Muscle of leg (tissue), 11 donors: ENCODE data around the gene PAX6. TPM values are rescaled to one million over a fixed set of nuclear protein-coding genes. Genes with fewer than 3 reads are reported as not detected.

Experiments
- DNase-seq: peaks from one replicate; pipeline ENCODE4 v3.0.0; 2013
- H3K27ac ChIP-seq: one replicate; pipeline ENCODE4 v1.5.1; 2013; ENCODE audit warnings: mild to moderate bottlenecking, low read length, control low read depth
- H3K27me3 ChIP-seq: one replicate; pipeline ENCODE4 v1.6.1; 2013; ENCODE audit warnings: low read length; ENCODE audit not compliant: control insufficient read depth, insufficient read depth
- H3K36me3 ChIP-seq: one replicate; pipeline ENCODE4 v1.6.1; 2013; ENCODE audit warnings: low read length; ENCODE audit not compliant: control insufficient read depth, insufficient read depth
- H3K4me1 ChIP-seq: one replicate; pipeline ENCODE4 v1.6.1; 2013; ENCODE audit warnings: low read length; ENCODE audit not compliant: control insufficient read depth, insufficient read depth
- H3K4me3 ChIP-seq: one replicate; pipeline ENCODE4 v1.5.1; 2013; ENCODE audit warnings: low read length, control low read depth
- H3K9me3 ChIP-seq: replicated peaks from 2 replicates; pipeline ENCODE4 v1.6.1; 2013; ENCODE audit warnings: low read depth, low read length; ENCODE audit not compliant: control insufficient read depth
- WGBS: methylation state at CpG from one replicate; pipeline ENCODE4 v1.1.5; 2013; ENCODE audit warnings: missing lambda C conversion rate; ENCODE audit not compliant: insufficient coverage; 5-methylcytosine and 5-hydroxymethylcytosine counted together
- polyA plus RNA-seq, 8 donors: library from polyadenylated mRNA; unstranded; fragments of 120-200 nt; gene quantifications; one replicate each; pipeline versions ENCODE4 v1.2.1 to v1.2.3, GENCODE V29; 2013; ENCODE audit warnings: inconsistent platforms in 1 of 8, low replicate concordance in 1 of 8; ENCODE audit not compliant: insufficient read length in 8 of 8, insufficient read depth in 1 of 8
- total RNA-seq: library from RNA; stranded (reverse); fragments of 120-200 nt; gene quantifications from one replicate; pipeline ENCODE4 v1.2.4, GENCODE V29; 2013

The PAX6 gene
- total and polyA plus RNA-seq, 9 donors = 0.15 to 0.65 (median 0.32) TPM; not detected in 1

DNA sequence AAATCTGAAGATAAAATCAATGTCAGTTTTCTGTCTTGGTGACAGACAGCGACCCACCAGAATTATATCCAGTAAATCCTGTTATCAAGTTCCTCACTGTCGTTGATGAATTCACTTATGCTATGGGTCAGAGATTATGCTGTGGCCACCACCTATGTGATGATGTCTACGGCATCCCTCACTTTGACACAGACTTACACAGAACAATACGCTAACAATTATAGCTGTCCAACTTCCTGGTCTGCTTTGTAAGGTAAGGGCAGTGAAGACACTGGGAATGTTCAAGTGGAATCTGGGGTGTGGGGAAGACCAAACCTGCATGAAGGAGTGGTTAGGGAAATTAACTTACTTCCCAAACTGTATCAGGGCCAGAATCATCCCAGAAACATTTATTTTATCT, 19.3 kb upstream of the PAX6 start:
- H3K4me1 ChIP-seq = peaks cover 6% of the 10 kb centered on the region
- no peak overlapping the region for H3K4me3 ChIP-seq
- no peak overlapping the region for H3K27ac ChIP-seq
- H3K27me3 ChIP-seq = peaks cover 42% of the 10 kb centered on the region
- DNase-seq = no peak
- 92% methylated on average over 2 of the region's 4 CpGs for WGBS
- H3K9me3 ChIP-seq = no peaks in the 10 kb centered on the region
- H3K36me3 ChIP-seq = no peaks in the 10 kb centered on the region

DNA sequence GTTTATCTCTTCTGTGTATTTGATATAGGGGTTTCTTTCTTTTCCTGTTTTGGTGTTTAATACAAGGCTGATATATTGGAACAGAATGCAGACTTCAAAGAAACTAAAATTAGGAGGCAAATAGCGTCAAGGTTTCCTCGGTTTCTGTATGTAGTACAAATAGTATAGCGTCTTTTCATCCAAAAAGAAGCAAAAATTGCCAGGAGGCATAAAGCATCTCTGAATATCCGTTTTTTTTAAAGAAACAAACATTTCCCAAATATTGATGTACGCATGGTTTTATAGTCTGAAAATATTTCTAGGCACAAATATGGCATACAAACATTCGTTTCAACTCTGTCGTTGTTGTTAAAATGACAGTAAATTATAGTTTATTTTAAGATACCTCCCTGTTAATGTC, 17.1 kb upstream of the PAX6 start:
- WGBS = no CpG with 5 or more reads among the region's 7 CpGs
- peaks cover 55% of the 10 kb centered on the region for H3K27me3 ChIP-seq
- no peaks in the 10 kb centered on the region for H3K36me3 ChIP-seq

DNA sequence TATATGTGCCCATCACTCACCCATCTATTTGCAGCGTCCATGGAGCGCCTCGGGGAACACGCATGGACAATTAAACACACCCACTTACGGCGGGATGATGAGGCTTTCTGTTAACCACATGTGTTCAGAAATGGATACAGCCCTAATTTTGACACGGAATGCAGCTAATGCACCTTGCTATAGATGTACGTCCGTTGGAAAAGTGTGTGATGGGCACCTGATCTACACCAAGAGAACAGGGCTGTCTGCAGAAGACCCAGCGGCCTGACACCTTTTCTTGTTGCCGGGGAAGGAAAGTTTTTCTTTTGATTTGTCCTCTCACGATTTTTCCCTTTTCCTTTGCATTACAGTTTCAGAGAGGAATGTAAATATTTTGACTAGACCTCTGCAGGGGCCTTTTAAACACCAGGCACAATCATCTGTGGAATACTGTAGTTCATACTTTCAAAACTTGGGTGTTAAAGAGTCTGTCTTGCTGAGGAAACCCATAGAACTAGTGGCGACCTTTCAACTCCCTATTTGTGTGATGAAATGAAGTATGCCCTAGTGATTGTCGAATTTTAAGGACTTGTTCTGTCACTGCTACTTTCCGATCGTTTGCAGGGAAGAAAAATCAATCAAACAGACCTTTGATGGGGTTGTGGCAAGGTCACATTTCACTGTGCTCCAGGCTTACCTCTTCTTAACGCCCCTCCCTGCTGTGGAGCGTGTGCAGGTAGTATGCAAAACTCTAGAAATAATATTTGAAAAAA, 16.5 kb upstream of the PAX6 start:
- Histone ChIP-seq H3K9me3 (no peaks in the 10 kb centered on the region), H3K27ac (no peak overlapping the region), H3K4me3 (no peak overlapping the region), H3K27me3 (peaks cover 61% of the 10 kb centered on the region), H3K4me1 (peaks cover 6% of the 10 kb centered on the region), H3K36me3 (no peaks in the 10 kb centered on the region)
- no peak for DNase-seq
- 0% methylated on average over 1 of the region's 18 CpGs for WGBS

More for the DNA sequence above, 17.1 kb upstream of the PAX6 start:
- H3K4me3 ChIP-seq = no peak overlapping the region
- no peak for DNase-seq
- H3K9me3 ChIP-seq = no peaks in the 10 kb centered on the region
- peaks cover 6% of the 10 kb centered on the region for H3K4me1 ChIP-seq
- no peak overlapping the region for H3K27ac ChIP-seq

DNA sequence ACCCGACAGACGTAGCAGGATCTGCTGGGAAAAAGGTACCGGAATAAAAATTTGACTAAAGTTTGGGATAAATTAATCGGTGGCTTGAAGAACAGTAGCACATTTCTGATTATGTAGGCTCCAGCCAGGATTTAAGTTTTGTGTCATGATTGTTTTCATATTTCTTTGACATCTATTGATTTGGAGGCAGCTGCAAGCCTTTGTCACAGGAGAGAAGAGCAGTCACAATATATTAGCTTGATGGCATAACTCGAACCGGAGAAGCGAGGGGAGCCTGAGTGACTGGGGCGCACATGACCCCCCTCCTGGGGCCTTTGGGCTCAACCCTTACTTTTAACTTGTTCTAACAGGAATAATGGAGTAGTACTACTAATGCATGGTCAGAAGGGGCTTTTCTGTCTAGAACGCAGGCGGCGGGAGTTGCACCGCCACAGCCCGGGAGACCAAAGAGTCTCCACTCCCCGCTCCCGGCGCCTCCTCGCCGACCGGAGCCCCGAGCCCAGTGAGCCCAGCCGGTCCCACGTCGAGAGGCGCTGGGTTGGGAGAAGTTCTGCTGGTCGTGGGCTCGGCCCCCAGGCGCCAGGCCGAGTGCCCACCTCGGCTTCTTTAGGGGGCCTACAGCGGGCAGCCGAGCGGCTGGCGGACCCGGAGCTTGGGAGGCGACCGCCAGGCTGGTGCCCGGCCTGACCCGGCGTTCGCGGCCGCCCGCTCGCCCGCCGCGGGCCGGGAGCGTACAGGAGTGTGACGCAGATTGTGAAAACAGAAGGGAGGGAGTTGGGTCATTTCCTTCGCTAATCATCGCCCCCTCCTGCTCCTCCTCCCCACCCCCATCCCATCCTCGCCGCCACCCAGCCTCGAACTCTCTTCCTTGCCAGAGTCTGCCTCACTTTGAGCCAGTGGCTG, 15.7 kb upstream of the PAX6 start:
- DNase-seq = no peak
- 1% methylated on average over 37 of the region's 55 CpGs for WGBS
- Histone ChIP-seq H3K27me3 (peaks cover 69% of the 10 kb centered on the region), H3K4me1 (peaks cover 6% of the 10 kb centered on the region), H3K9me3 (no peaks in the 10 kb centered on the region), H3K27ac (no peak overlapping the region), H3K4me3 (no peak overlapping the region), H3K36me3 (no peaks in the 10 kb centered on the region)

DNA sequence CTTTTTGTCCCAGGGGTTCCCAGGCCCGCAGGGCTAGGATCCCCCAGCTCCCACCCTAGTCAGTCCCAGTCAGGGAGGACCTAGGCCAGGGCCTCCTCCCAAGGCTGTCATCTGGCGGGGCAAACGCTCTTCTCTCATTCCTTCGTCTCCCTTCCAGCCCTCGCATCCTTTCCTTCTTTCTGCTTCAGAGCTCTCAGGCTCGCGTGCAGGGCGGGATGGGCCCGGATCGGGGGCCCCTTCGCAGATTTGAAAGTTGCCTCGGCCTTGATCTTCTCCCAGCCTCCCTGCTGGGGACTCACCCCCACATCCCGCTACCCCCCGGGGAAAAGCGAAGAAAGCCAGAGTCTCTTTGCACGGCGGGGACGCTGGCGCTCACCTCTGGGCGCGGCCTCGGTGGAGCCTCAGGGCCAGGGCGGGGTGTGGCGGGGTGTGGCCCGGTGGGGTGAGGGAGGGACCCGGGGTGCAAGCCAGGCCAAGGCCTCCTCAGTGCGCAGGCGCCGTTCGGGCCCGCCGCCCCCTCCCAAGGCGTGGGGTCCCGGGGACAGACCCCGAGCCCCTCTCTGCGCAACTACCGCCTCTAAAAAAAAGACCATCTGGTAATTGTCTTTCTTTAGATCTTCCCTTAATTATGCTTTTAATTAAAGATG, 14.8 kb upstream of the PAX6 start:
- peaks cover 71% of the 10 kb centered on the region for H3K27me3 ChIP-seq
- WGBS = 0% methylated on average over 12 of the region's 37 CpGs
- H3K4me3 ChIP-seq = no peak overlapping the region
- peaks cover 6% of the 10 kb centered on the region for H3K4me1 ChIP-seq
- H3K27ac ChIP-seq = no peak overlapping the region
- no peaks in the 10 kb centered on the region for H3K36me3 ChIP-seq
- no peak for DNase-seq
- H3K9me3 ChIP-seq = no peaks in the 10 kb centered on the region

DNA sequence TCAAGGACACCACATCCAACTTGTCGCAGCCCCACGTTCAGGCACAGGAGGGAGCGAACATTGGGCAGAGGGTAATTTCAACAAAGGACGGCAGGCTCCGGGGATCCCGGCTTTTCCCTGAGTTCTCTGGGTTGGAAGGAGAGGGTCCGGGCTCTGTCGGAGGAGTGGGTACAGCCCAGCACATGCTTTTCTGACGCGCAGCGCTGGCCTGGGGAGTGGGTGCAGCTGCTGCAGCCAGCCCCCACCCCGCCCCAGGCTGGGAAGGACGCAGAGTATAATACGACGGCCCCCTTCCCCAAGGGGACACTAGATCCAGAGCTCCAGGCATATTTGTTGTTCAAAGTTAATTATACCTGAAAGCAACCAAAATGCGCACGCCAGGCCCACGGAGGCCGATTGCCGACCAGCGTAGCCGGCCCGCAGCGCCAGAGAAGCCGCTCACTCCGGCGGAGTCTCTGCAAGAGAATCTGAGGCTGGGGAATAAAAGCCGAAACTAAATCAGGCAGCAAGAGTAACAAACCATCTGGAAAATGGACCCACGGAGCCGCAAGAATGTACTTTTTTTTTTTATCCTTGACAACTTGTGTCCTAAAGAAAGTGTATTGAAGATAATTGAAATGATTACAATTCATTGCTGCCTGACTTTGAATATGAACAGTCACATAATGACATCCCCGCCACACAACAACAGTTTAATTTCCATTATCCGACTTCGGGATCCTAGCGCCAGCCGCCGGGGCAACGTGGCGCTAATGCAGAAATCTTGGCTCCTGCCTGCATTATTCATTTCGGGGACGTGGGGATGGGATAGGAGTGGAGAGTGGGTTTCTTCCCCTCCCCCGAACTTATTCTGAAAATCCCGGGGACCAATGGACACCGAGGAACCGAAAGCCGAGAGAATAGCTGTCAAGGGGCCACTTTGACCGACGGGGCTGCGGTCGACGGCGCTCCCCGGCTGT, 14.0 kb upstream of the PAX6 start:
- no peak for DNase-seq
- no peaks in the 10 kb centered on the region for H3K36me3 ChIP-seq
- H3K4me3 ChIP-seq = no peak overlapping the region
- 2% methylated on average over 29 of the region's 52 CpGs for WGBS
- H3K27me3 ChIP-seq = peaks cover 76% of the 10 kb centered on the region
- no peak overlapping the region for H3K27ac ChIP-seq
- H3K9me3 ChIP-seq = no peaks in the 10 kb centered on the region
- peaks cover 6% of the 10 kb centered on the region for H3K4me1 ChIP-seq

DNA sequence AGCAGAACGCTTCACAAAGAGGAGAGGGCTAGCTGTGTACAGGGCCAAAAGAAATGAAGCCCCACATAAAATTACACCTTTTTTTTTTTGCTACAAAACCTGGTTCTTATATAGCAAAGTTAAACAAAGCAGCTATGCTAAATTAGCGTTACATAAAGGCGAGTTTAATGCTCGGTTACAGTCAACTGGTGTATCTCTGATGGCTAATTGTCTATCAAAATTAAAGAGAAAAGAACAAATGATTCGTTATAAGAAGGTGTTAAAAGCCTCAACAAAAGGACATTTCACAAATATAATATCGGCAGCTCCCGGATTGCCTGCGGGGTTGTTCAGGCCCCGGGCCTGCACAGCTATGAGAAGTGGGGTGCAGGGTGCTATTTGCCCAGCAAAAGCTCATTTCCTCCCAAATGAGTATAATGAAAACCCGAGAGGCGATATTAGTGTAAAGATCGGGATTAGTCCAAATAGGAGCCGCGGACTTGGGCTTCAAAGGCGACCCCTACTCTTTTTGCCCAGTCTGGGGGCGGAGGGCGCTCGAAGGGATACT, 13.3 kb upstream of the PAX6 start:
- DNase-seq = no peak
- Histone ChIP-seq H3K27ac (no peak overlapping the region), H3K4me1 (peaks cover 6% of the 10 kb centered on the region), H3K4me3 (no peak overlapping the region), H3K9me3 (no peaks in the 10 kb centered on the region), H3K27me3 (peaks cover 83% of the 10 kb centered on the region), H3K36me3 (no peaks in the 10 kb centered on the region)
- 2% methylated on average over 6 of the region's 18 CpGs for WGBS

DNA sequence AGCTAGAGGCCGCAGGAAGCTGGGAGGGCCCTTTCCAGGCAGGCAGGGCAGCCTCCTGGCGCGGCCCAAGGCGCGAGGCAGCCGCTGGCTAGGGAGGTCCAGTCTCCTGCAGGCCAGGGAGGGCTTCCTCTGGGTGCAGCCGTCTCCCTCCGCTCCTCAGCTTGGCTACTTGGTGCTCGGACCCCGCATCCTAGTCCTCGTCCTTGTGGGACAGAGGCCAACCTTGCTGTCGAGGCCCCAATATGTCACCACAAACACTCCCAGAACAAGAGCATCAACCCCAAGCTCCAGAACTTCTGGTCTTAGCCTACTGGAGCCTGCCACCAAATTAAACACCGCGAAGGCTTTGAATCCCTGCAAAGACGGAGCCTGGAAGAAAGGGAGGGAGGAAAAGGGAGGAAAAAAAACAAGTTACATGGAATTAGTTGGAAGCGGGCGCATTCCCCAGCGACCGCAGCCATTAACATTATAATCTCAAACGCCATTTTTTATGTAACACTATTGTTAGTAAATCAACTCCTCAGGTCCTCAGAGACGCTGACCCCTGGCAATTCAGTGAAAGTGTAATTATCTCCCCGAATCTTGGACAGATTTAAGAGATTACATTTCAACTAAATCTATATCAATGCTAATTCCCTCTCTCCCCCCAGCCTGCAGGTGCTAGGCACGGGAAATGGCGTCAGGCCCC, 12.7 kb upstream of the PAX6 start:
- Histone ChIP-seq H3K27me3 (peaks cover 89% of the 10 kb centered on the region), H3K36me3 (no peaks in the 10 kb centered on the region), H3K4me1 (peaks cover 6% of the 10 kb centered on the region), H3K4me3 (no peak overlapping the region), H3K9me3 (no peaks in the 10 kb centered on the region), H3K27ac (no peak overlapping the region)
- WGBS = 9% methylated on average over 14 of the region's 24 CpGs
- DNase-seq = no peak
